Measurements from ENCODE around the gene PRTN3.

GRCh38 chr19:850979-851335, 10.2 kb downstream of the PRTN3 start:
- TF ChIP-seq CTCF (IDR thresholded peaks at IDR 0.05; ENCODE audit: low read depth, low read length, missing input control) (no peak), SP1 (IDR thresholded peaks at IDR 0.05) (no peak), JUND (IDR thresholded peaks at IDR 0.05) (no peak), RXRA (IDR thresholded peaks at IDR 0.05) (no peak), GABPA (IDR thresholded peaks at IDR 0.05 in 1 of 2, conservative IDR thresholded peaks at IDR 0.05 in 1 of 2) (no peak), REST (IDR thresholded peaks at IDR 0.05) (no peak)

Data from liver (tissue), 3 donors.